ENCODE results near the gene EIF5A2.

DNA sequence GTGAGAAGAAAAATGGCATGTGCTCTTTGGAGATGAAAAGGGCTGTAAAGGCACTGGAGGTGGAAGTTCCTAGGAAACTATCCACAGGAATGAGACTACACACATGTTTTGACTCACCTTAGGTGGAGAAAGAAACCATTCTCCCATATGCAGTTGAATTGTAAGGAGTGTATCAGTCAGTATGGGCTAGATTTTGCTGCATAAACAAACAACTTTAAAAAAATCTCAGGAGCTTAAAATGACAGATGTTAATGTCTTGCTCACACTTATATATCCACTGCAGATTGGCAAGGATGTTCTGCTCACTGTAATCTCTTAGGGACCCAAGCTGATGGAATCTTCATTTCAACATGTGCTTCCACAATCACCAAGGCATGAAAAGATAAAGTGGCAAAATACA is 64.1 kb downstream of the EIF5A2 start:
- TF ChIP-seq, protein P1, sequence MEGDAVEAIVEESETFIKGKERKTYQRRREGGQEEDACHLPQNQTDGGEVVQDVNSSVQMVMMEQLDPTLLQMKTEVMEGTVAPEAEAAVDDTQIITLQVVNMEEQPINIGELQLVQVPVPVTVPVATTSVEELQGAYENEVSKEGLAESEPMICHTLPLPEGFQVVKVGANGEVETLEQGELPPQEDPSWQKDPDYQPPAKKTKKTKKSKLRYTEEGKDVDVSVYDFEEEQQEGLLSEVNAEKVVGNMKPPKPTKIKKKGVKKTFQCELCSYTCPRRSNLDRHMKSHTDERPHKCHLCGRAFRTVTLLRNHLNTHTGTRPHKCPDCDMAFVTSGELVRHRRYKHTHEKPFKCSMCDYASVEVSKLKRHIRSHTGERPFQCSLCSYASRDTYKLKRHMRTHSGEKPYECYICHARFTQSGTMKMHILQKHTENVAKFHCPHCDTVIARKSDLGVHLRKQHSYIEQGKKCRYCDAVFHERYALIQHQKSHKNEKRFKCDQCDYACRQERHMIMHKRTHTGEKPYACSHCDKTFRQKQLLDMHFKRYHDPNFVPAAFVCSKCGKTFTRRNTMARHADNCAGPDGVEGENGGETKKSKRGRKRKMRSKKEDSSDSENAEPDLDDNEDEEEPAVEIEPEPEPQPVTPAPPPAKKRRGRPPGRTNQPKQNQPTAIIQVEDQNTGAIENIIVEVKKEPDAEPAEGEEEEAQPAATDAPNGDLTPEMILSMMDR (IDR thresholded peaks at IDR 0.05) = no peak
- TF ChIP-seq POLR2AphosphoS5 (IDR thresholded peaks at IDR 0.05; ENCODE audit: insufficient read depth in 1 of 2, low read depth in 1 of 2) = no peak
- TF ChIP-seq POLR2A (IDR thresholded peaks at IDR 0.05) = no peak

Measured in vagina (tissue), 2 donors.